ENCODE data around the gene ZDHHC19. TPM values are rescaled to one million over a fixed set of nuclear protein-coding genes. Genes with fewer than 3 reads are reported as not detected.
A peak's percentile ranks its signal among the peaks of the same experiment; 100 is the strongest.
"Not testable (repeated sequence)": the region's sequence is repeated elsewhere in the genome, so short reads cannot be mapped to it uniquely, and the experiment has no call there.

ZDHHC19 gene
- total RNA-seq, 6 experiments from 2014 or later, result 0.18 to 5.8 (median 0.80) TPM

DNA sequence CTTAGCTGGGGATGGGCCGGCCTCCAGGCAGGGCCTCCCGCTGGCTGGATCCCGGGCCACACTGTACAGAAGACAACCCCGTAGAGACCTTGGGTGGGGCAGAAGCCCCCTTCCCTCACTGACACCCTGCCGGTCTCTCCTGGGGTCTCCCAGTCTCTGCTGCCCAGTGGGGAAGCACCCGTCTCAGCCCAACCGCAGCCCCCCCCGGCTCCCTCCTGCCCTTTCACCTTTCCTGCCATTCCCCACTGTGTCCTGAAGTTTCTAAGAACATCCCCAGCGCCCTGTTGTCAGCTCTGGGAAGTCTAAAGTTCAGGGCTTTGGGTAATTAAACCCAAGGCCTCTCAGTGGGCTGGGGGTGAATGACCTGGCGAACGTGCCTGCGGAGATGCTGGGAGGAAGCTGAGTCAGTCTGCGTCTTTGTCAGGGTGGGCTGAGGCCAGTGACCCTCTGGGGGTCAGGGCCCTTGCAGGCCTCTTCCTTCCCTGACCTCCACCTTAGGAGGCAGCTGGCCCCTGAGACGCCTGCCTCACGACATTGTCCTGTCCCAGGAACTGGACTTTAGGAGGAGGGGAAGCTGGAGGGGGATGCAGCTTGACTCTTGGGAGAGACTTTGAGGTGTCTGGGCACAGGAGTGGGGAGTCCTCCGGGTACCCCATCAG is 3.7 kb upstream of the ZDHHC19 start:
- TF ChIP-seq POLR2A (IDR thresholded peaks at IDR 0.05), result no peak
- TF ChIP-seq CTCF (IDR thresholded peaks at IDR 0.05), result no peak
- H3K27ac ChIP-seq, result peak overlapping the region; percentile 43 to 79 (median 68)
- peak; percentile 74 to 87 (median 86) for DNase-seq
- ATAC-seq, result peak; percentile 57 to 75 (median 68)
- intact Hi-C loops (cut with DNase I), result no loop called here
- no peak overlapping the region for H3K4me3 ChIP-seq
- no peaks in the 10 kb centered on the region for H3K9me3 ChIP-seq
- WGBS (ENCODE audit: insufficient coverage, low coverage, low lambda C conversion rate, missing lambda C conversion rate), result 30% methylated on average over 6 of the region's 16 CpGs
- no peaks in the 10 kb centered on the region for H3K36me3 ChIP-seq
- H3K27me3 ChIP-seq, result no peaks in the 10 kb centered on the region
- peaks cover 0 to 50% (median 19%) of the 10 kb centered on the region in 4 donors for H3K4me1 ChIP-seq

GRCh38 chr3:196209944-196210672 is 1.1 kb downstream of the ZDHHC19 start:
- intact Hi-C loops (cut with DNase I); ATAC-seq; H3K27me3 ChIP-seq; DNase-seq; H3K27ac ChIP-seq; H3K9me3 ChIP-seq; H3K36me3 ChIP-seq; H3K4me3 ChIP-seq: not testable (repeated sequence)
- H3K4me1 ChIP-seq, result peaks cover 0 to 22% (median 6%) of the 10 kb centered on the region in 4 donors
- WGBS (ENCODE audit: insufficient coverage, low coverage, low lambda C conversion rate, missing lambda C conversion rate), result 66% methylated on average over 5 of the region's 11 CpGs

DNA sequence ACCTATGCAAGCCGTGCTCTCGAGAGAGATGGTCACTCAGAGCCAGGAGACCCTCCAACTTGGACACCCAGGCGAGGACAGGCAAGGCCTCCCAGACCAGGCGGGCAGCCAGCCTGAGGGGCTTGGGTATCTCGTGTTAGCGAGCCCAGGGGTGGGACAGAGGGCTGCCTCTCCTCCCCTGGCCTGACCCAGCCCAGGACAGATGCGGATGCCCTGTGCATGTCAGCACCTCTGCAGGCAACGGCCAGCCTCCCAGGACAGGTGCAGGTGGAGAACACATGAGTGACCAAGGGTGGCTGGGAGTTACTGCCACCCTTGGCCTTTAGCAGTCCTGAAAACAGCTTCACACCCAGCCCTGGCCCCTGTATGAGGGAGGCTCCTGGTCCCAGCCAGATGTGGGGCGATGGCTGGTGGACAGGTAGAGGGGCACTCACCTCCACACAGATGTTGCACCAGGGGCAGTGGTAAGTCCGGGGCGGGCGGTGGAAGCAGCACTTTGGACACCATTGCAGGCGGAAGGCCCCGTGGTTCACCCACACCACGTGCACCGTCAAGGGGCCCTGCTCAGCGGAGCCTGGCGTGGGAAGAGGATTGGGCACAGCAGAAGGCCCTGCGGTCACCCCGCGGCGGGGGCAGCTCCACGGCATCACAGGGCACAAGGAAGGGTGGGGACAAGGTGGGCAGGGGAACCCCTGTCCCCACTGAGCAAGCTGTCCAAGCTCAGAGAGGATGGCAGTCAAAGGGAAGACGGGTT is 2.1 kb downstream of the ZDHHC19 start:
- Histone ChIP-seq H3K9me3 (no peaks in the 10 kb centered on the region), H3K27ac (no peak overlapping the region), H3K4me3 (no peak overlapping the region), H3K36me3 (no peaks in the 10 kb centered on the region), H3K27me3 (no peaks in the 10 kb centered on the region), H3K4me1 (peaks cover 0 to 12% (median under 1%) of the 10 kb centered on the region in 4 donors)
- ATAC-seq (peak in 1 of 4 donors; percentile 4), DNase-seq (peak in 2 of 3 donors; percentile 53 to 62)
- no peak for TF ChIP-seq CTCF (IDR thresholded peaks at IDR 0.05)
- no peak for TF ChIP-seq POLR2A (IDR thresholded peaks at IDR 0.05)
- 73% methylated on average over 3 of the region's 24 CpGs for WGBS (ENCODE audit: insufficient coverage, low coverage, low lambda C conversion rate, missing lambda C conversion rate)
- intact Hi-C loops (cut with DNase I), result no loop called here

DNA sequence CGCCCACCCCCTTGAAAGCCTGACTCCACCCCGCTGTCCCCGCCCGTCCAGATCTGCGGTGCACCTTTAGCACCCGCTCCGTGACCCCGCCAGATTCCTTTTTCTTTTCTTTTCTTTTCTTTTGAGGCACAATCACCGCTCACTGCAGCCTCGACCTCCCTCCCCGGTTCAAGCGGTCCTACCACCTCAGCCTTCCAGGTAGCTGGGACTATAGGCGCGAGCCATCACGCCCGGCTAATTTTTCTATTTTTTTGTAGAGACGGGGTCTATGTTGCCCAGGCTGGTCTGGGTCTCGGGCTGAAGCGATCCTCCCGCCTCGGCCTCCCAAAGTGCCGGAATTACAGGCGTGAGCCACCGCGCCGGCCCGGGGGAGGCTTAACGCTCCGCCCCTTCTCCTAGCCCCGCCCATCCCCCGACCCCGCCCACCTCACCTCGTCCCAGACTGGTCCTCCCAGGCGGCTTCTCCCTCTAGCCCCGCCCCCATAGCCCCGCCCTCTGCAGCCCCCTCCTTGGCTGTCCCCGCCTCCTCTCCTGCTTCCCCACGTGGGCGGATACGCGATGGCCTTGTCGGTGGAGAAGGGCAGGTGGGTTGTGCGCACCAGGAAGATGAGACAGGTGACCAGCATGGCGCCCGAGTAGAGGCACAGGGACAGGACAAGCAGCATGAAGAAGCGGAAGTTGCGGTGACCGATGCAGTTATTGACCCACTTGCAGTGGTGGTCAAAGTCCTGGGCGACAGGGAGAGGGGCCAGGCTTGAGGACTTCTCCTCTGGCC is 3.2 kb downstream of the ZDHHC19 start:
- H3K36me3 ChIP-seq, result no peaks in the 10 kb centered on the region
- H3K9me3 ChIP-seq, result no peaks in the 10 kb centered on the region
- no peak for TF ChIP-seq CTCF (IDR thresholded peaks at IDR 0.05)
- TF ChIP-seq POLR2A (IDR thresholded peaks at IDR 0.05), result no peak
- peaks cover 0 to 9% (median 0%) of the 10 kb centered on the region in 4 donors for H3K4me1 ChIP-seq
- ATAC-seq (peak; percentile 87 to 93 (median 90)), DNase-seq (peak; percentile 78 to 89 (median 88))
- peak overlapping the region; percentile 29 to 61 (median 51) for H3K4me3 ChIP-seq
- 13% methylated on average over 44 of the region's 49 CpGs for WGBS (ENCODE audit: insufficient coverage, low coverage, low lambda C conversion rate, missing lambda C conversion rate)
- intact Hi-C loops (cut with DNase I), result no loop called here
- H3K27me3 ChIP-seq, result no peaks in the 10 kb centered on the region
- no peak overlapping the region for H3K27ac ChIP-seq
